ENCODE measurements around the gene TRPV2. TPM values are rescaled to one million over a fixed set of nuclear protein-coding genes. Genes with fewer than 3 reads are reported as not detected.

Gene TRPV2
- total RNA-seq, 2 donors from 2014 or later = 87.1 to 91.1 TPM

- DNase-seq = peak in 1 of 3 donors; percentile 38
- Mint-ChIP-seq H3K27me3 (no peaks in the 10 kb centered on the region), H3K4me3 (peak overlapping the region; percentile 70), H3K4me1 (peaks cover 41% of the 10 kb centered on the region), H3K36me3 (ENCODE audit: low read depth) (peaks cover 3% of the 10 kb centered on the region), H3K27ac (peak overlapping the region; percentile 98)
- ATAC-seq = no peak
- no peaks in the 10 kb centered on the region for H3K9me3 ChIP-seq (ENCODE audit: control insufficient read depth, low read length, poor library complexity, severe bottlenecking)
Measured at GRCh38 chr17:16419074-16419928, 3.9 kb downstream of the TRPV2 start.

- H3K9me3 ChIP-seq (ENCODE audit: control insufficient read depth, low read length, poor library complexity, severe bottlenecking) = no peaks in the 10 kb centered on the region
- no peak overlapping the region for H3K4me3 Mint-ChIP-seq
- peaks cover 3% of the 10 kb centered on the region for H3K36me3 Mint-ChIP-seq (ENCODE audit: low read depth)
- peak overlapping the region; percentile 98 for H3K27ac Mint-ChIP-seq
- peaks cover 37% of the 10 kb centered on the region for H3K4me1 Mint-ChIP-seq
- ATAC-seq (peak; percentile 10), DNase-seq (peak in 1 of 3 donors; percentile 38)
- no peaks in the 10 kb centered on the region for H3K27me3 Mint-ChIP-seq
Measured at GRCh38 chr17:16419929-16420271, 4.5 kb downstream of the TRPV2 start.

GRCh38 chr17:16422416-16422815, 7.0 kb downstream of the TRPV2 start:
- no peaks in the 10 kb centered on the region for H3K27me3 Mint-ChIP-seq
- no peak for ATAC-seq
- H3K36me3 Mint-ChIP-seq (ENCODE audit: low read depth) = no peaks in the 10 kb centered on the region
- no peak for DNase-seq
- H3K9me3 ChIP-seq (ENCODE audit: control insufficient read depth, low read length, poor library complexity, severe bottlenecking) = no peaks in the 10 kb centered on the region
- no peak overlapping the region for H3K27ac Mint-ChIP-seq
- H3K4me3 Mint-ChIP-seq = no peak overlapping the region
- peaks cover 24% of the 10 kb centered on the region for H3K4me1 Mint-ChIP-seq

GRCh38 chr17:16423226-16423872, 8.0 kb downstream of the TRPV2 start:
- H3K27ac Mint-ChIP-seq = no peak overlapping the region
- no peak for ATAC-seq
- no peaks in the 10 kb centered on the region for H3K27me3 Mint-ChIP-seq
- H3K4me3 Mint-ChIP-seq = no peak overlapping the region
- H3K9me3 ChIP-seq (ENCODE audit: control insufficient read depth, low read length, poor library complexity, severe bottlenecking) = no peaks in the 10 kb centered on the region
- DNase-seq = no peak
- H3K36me3 Mint-ChIP-seq (ENCODE audit: low read depth) = no peaks in the 10 kb centered on the region
- H3K4me1 Mint-ChIP-seq = peaks cover 20% of the 10 kb centered on the region

GRCh38 chr17:16425202-16425601, 9.8 kb downstream of the TRPV2 start:
- no peak overlapping the region for H3K27ac Mint-ChIP-seq
- ATAC-seq (no peak), DNase-seq (no peak)
- no peaks in the 10 kb centered on the region for H3K9me3 ChIP-seq (ENCODE audit: control insufficient read depth, low read length, poor library complexity, severe bottlenecking)
- no peak overlapping the region for H3K4me3 Mint-ChIP-seq
- no peaks in the 10 kb centered on the region for H3K27me3 Mint-ChIP-seq
- peaks cover 6% of the 10 kb centered on the region for H3K4me1 Mint-ChIP-seq
- peaks cover 5% of the 10 kb centered on the region for H3K36me3 Mint-ChIP-seq (ENCODE audit: low read depth)

GRCh38 chr17:16425698-16426659, 10.6 kb downstream of the TRPV2 start:
- no peaks in the 10 kb centered on the region for H3K9me3 ChIP-seq (ENCODE audit: control insufficient read depth, low read length, poor library complexity, severe bottlenecking)
- Mint-ChIP-seq H3K27ac (no peak overlapping the region), H3K27me3 (no peaks in the 10 kb centered on the region), H3K36me3 (ENCODE audit: low read depth) (peaks cover 5% of the 10 kb centered on the region), H3K4me3 (no peak overlapping the region), H3K4me1 (peaks cover 3% of the 10 kb centered on the region)
- DNase-seq (no peak), ATAC-seq (no peak)

- peaks cover 3% of the 10 kb centered on the region for H3K4me1 Mint-ChIP-seq
- no peak overlapping the region for H3K4me3 Mint-ChIP-seq
- H3K27me3 Mint-ChIP-seq = no peaks in the 10 kb centered on the region
- ATAC-seq (no peak), DNase-seq (no peak)
- peaks cover 5% of the 10 kb centered on the region for H3K36me3 Mint-ChIP-seq (ENCODE audit: low read depth)
- no peak overlapping the region for H3K27ac Mint-ChIP-seq
- no peaks in the 10 kb centered on the region for H3K9me3 ChIP-seq (ENCODE audit: control insufficient read depth, low read length, poor library complexity, severe bottlenecking)
Measured at GRCh38 chr17:16427020-16427419, 11.6 kb downstream of the TRPV2 start.

GRCh38 chr17:16428098-16428882, 12.9 kb downstream of the TRPV2 start:
- peaks cover 5% of the 10 kb centered on the region for H3K36me3 Mint-ChIP-seq (ENCODE audit: low read depth)
- no peaks in the 10 kb centered on the region for H3K27me3 Mint-ChIP-seq
- peak; percentile 63 for ATAC-seq
- H3K27ac Mint-ChIP-seq = no peak overlapping the region
- no peaks in the 10 kb centered on the region for H3K9me3 ChIP-seq (ENCODE audit: control insufficient read depth, low read length, poor library complexity, severe bottlenecking)
- no peak overlapping the region for H3K4me3 Mint-ChIP-seq
- H3K4me1 Mint-ChIP-seq = peaks cover 3% of the 10 kb centered on the region
- no peak for DNase-seq

GRCh38 chr17:16429083-16429482, 13.7 kb downstream of the TRPV2 start:
- Mint-ChIP-seq H3K36me3 (ENCODE audit: low read depth) (peaks cover 5% of the 10 kb centered on the region), H3K4me3 (no peak overlapping the region), H3K27me3 (no peaks in the 10 kb centered on the region), H3K4me1 (peaks cover 3% of the 10 kb centered on the region), H3K27ac (peak overlapping the region; percentile 21)
- H3K9me3 ChIP-seq (ENCODE audit: control insufficient read depth, low read length, poor library complexity, severe bottlenecking) = no peaks in the 10 kb centered on the region
- DNase-seq (no peak), ATAC-seq (no peak)

- Mint-ChIP-seq H3K27ac (peak overlapping the region; percentile 83), H3K4me1 (peaks cover 5% of the 10 kb centered on the region), H3K27me3 (no peaks in the 10 kb centered on the region), H3K4me3 (no peak overlapping the region), H3K36me3 (ENCODE audit: low read depth) (peaks cover 5% of the 10 kb centered on the region)
- ATAC-seq (no peak), DNase-seq (no peak)
- H3K9me3 ChIP-seq (ENCODE audit: control insufficient read depth, low read length, poor library complexity, severe bottlenecking) = no peaks in the 10 kb centered on the region
Measured at GRCh38 chr17:16430650-16431049, 15.3 kb downstream of the TRPV2 start.

GRCh38 chr17:16432017-16432416, 16.6 kb downstream of the TRPV2 start:
- Mint-ChIP-seq H3K27me3 (no peaks in the 10 kb centered on the region), H3K4me1 (peaks cover 12% of the 10 kb centered on the region), H3K36me3 (ENCODE audit: low read depth) (peaks cover 5% of the 10 kb centered on the region), H3K4me3 (no peak overlapping the region), H3K27ac (peak overlapping the region; percentile 37)
- ATAC-seq (no peak), DNase-seq (no peak)
- H3K9me3 ChIP-seq (ENCODE audit: control insufficient read depth, low read length, poor library complexity, severe bottlenecking) = no peaks in the 10 kb centered on the region

- no peak overlapping the region for H3K4me3 Mint-ChIP-seq
- H3K9me3 ChIP-seq (ENCODE audit: control insufficient read depth, low read length, poor library complexity, severe bottlenecking) = no peaks in the 10 kb centered on the region
- H3K27ac Mint-ChIP-seq = no peak overlapping the region
- peaks cover 5% of the 10 kb centered on the region for H3K36me3 Mint-ChIP-seq (ENCODE audit: low read depth)
- peaks cover 17% of the 10 kb centered on the region for H3K4me1 Mint-ChIP-seq
- no peaks in the 10 kb centered on the region for H3K27me3 Mint-ChIP-seq
- ATAC-seq (no peak), DNase-seq (no peak)
Measured at GRCh38 chr17:16433514-16433913, 18.1 kb downstream of the TRPV2 start.

Measured in T-helper 17 cell (primary cell).